H1 (cell line): ENCODE measurements around the gene WDR93. TPM values are rescaled to one million over a fixed set of nuclear protein-coding genes. Genes with fewer than 3 reads are reported as not detected.

Experiments used
- CTCF ChIA-PET: fragments of 300-600 bp; sonication (Branson Sonifier 250); formaldehyde crosslinking; loops from one replicate; lab custom pipeline; 2021; ENCODE audit not compliant: partially characterized antibody; lab: Charles Lee
- POLR2A ChIA-PET: fragments of 300-600 bp; sonication (Branson Sonifier 250); formaldehyde crosslinking; loops from one replicate; lab custom pipeline; 2021; ENCODE audit warnings: inconsistent platforms; ENCODE audit not compliant: partially characterized antibody; lab: Charles Lee
- DNase-seq, 2 experiments: peaks; one replicate each; pipeline versions ENCODE4 v3.0.0 to v3.0.0-alpha.2; 2010 to 2022; ENCODE audit warnings: low spot score in 2 of 2, low read depth in 1 of 2, mixed read lengths in 1 of 2
- FAIRE-seq: peaks from 2 replicates; lab custom pipeline; 2011; peaks lifted over from hg19 to GRCh38; lab: Jason Lieb, UNC
- H2AFZ ChIP-seq: 2 replicates; pipeline ENCODE4 v1.8.1; 2012; ENCODE audit warnings: low read length, inconsistent platforms
- H2AK5ac ChIP-seq: 2 replicates; pipeline ENCODE4 v1.6.1; 2013; ENCODE audit warnings: low read depth, low read length
- H2BK120ac ChIP-seq: replicated peaks from 2 replicates; pipeline ENCODE3; 2013; ENCODE audit warnings: low read depth, low read length, inconsistent platforms
- H2BK12ac ChIP-seq: 2 replicates; pipeline ENCODE4 v1.6.1; 2013; ENCODE audit warnings: low read depth, low read length
- H2BK15ac ChIP-seq: 2 replicates; pipeline ENCODE4 v1.6.1; 2013; ENCODE audit warnings: low read length
- H2BK20ac ChIP-seq: 2 replicates; pipeline ENCODE4 v1.6.1; 2013; ENCODE audit warnings: low read length
- H2BK5ac ChIP-seq: 2 replicates; pipeline ENCODE4 v1.6.1; 2013; ENCODE audit warnings: low read depth, low read length
- H3K14ac ChIP-seq: 2 replicates; pipeline ENCODE4 v1.6.1; 2013; ENCODE audit warnings: inconsistent platforms; ENCODE audit not compliant: insufficient read length
- H3K18ac ChIP-seq: 2 replicates; pipeline ENCODE4 v1.6.1; 2013; ENCODE audit warnings: low read length; ENCODE audit errors: extremely low read depth
- H3K23ac ChIP-seq: 2 replicates; pipeline ENCODE4 v1.6.1; 2013; ENCODE audit warnings: inconsistent platforms; ENCODE audit not compliant: insufficient read length
- H3K23me2 ChIP-seq: 2 replicates; pipeline ENCODE4 v1.6.1; 2013; ENCODE audit warnings: low read depth, low read length
- H3K27ac ChIP-seq: 2 replicates; pipeline ENCODE4 v1.6.1; 2011; ENCODE audit warnings: low read depth, low read length, inconsistent platforms
- H3K27me3 ChIP-seq, 4 experiments: replicated peaks in 1 of 4; 1 replicate in 1 of 4; 2 replicates in 3 of 4; pipeline versions ENCODE4 v1.6.1 to v1.8.1; 2011 to 2013; ENCODE audit warnings: low read length in 3 of 4, mild to moderate bottlenecking in 3 of 4, inconsistent platforms in 2 of 4, mixed read lengths in 2 of 4, moderate library complexity in 1 of 4; ENCODE audit not compliant: control insufficient read depth in 3 of 4, insufficient read depth in 3 of 4; ENCODE audit errors: extremely low read depth in 1 of 4
- H3K36me3 ChIP-seq, 4 experiments: 2 replicates each; pipeline versions ENCODE4 v1.6.1 to v1.8.1; 2011 to 2013; ENCODE audit warnings: mild to moderate bottlenecking in 4 of 4, low read length in 3 of 4, moderate library complexity in 2 of 4, control low read depth in 1 of 4, inconsistent platforms in 1 of 4; ENCODE audit not compliant: insufficient read depth in 4 of 4, control insufficient read depth in 2 of 4
- H3K4ac ChIP-seq: replicated peaks from 2 replicates; pipeline ENCODE3; 2013; ENCODE audit warnings: low read length, low read depth, mixed read lengths, inconsistent platforms; ENCODE audit not compliant: insufficient read length
- H3K4me1 ChIP-seq, 4 experiments: replicated peaks in 1 of 4; 1 replicate in 1 of 4; 2 replicates in 3 of 4; pipeline versions ENCODE4 v1.6.1 to v1.8.1; 2011 to 2013; ENCODE audit warnings: low read length in 3 of 4, inconsistent platforms in 2 of 4, mixed read lengths in 1 of 4; ENCODE audit not compliant: insufficient read depth in 4 of 4, control insufficient read depth in 3 of 4
- H3K4me2 ChIP-seq, 2 experiments: 2 replicates each; pipeline versions ENCODE4 v1.6.1 to v1.8.1; 2011 to 2013; ENCODE audit warnings: low read depth in 2 of 2, low read length in 2 of 2, control low read depth in 1 of 2, inconsistent platforms in 1 of 2, mild to moderate bottlenecking in 1 of 2; ENCODE audit not compliant: insufficient read depth in 1 of 2
- H3K4me3 ChIP-seq, 4 experiments: fragments of 200-600, 300-600 bp in 1 of 4; sonication (generic), shearing (Covaris generic), sonication (Bioruptor Twin) in 1 of 4; 2 replicates each; pipeline versions ENCODE4 v1.5.1 to v1.8.1; 2011 to 2016; ENCODE audit warnings: low read length in 4 of 4, low read depth in 3 of 4, control low read depth in 2 of 4, inconsistent platforms in 2 of 4, mild to moderate bottlenecking in 2 of 4, mixed read lengths in 1 of 4, moderate library complexity in 1 of 4; ENCODE audit not compliant: insufficient read depth in 2 of 4; ENCODE audit errors: extremely low read depth in 1 of 4
- H3K56ac ChIP-seq: replicated peaks from 2 replicates; pipeline ENCODE3; 2013; ENCODE audit warnings: low read depth, mild to moderate bottlenecking, mixed read lengths, low read length, inconsistent platforms; ENCODE audit not compliant: insufficient read length
- H3K79me1 ChIP-seq: 2 replicates; pipeline ENCODE4 v1.6.1; 2013; ENCODE audit warnings: low read depth, low read length, control low read depth
- H3K79me2 ChIP-seq, 2 experiments: 2 replicates each; pipeline versions ENCODE4 v1.6.1 to v1.8.1; 2012 to 2013; ENCODE audit warnings: low read length in 2 of 2, mild to moderate bottlenecking in 2 of 2, inconsistent platforms in 1 of 2; ENCODE audit not compliant: insufficient read depth in 2 of 2, control insufficient read depth in 1 of 2
- H3K9ac ChIP-seq, 4 experiments: replicated peaks in 1 of 4; 1 replicate in 1 of 4; 2 replicates in 3 of 4; pipeline versions ENCODE4 v1.6.1 to v1.8.1; 2011 to 2013; ENCODE audit warnings: low read depth in 3 of 4, low read length in 3 of 4, control low read depth in 2 of 4, mild to moderate bottlenecking in 2 of 4, moderate library complexity in 2 of 4, inconsistent platforms in 1 of 4; ENCODE audit errors: extremely low read depth in 1 of 4
- H3K9me3 ChIP-seq, 2 experiments: 2 replicates each; pipeline versions ENCODE4 v1.6.1 to v1.8.1; 2012 to 2013; ENCODE audit warnings: mild to moderate bottlenecking in 2 of 2, moderate library complexity in 2 of 2, control low read depth in 1 of 2, inconsistent platforms in 1 of 2, low read depth in 1 of 2, low read length in 1 of 2, mixed read lengths in 1 of 2; ENCODE audit not compliant: insufficient read depth in 2 of 2
- H4K20me1 ChIP-seq, 2 experiments: replicated peaks in 1 of 2; 2 replicates each; pipeline versions ENCODE3 to v1.8.1; 2011 to 2013; ENCODE audit warnings: inconsistent platforms in 2 of 2, low read length in 2 of 2, mild to moderate bottlenecking in 1 of 2; ENCODE audit not compliant: insufficient read depth in 2 of 2, control insufficient read depth in 1 of 2
- H4K5ac ChIP-seq: 2 replicates; pipeline ENCODE4 v1.6.1; 2013; ENCODE audit warnings: low read length, low read depth, mixed read lengths, inconsistent platforms; ENCODE audit not compliant: insufficient read length
- H4K8ac ChIP-seq: 2 replicates; pipeline ENCODE4 v1.8.0; 2013; ENCODE audit warnings: mild to moderate bottlenecking, moderate library complexity, low read length, inconsistent platforms; ENCODE audit not compliant: insufficient read depth; ENCODE audit errors: extremely low read depth
- H4K91ac ChIP-seq: replicated peaks from 2 replicates; pipeline ENCODE3; 2013; ENCODE audit warnings: low read length, mixed read lengths, inconsistent platforms; ENCODE audit not compliant: insufficient read length
- BRCA1 ChIP-seq: IDR thresholded peaks from 2 replicates; pipeline ENCODE4 v1.6.1; 2012; ENCODE audit warnings: low read depth, low read length, improper control_type of control experiment
- CHD2 ChIP-seq: IDR thresholded peaks from 2 replicates; pipeline ENCODE4 v1.6.1; 2012; ENCODE audit warnings: low read length, improper control_type of control experiment
- CTBP2 ChIP-seq: IDR thresholded peaks from 2 replicates; pipeline ENCODE4 v1.7.0; 2011; ENCODE audit warnings: borderline replicate concordance, mild to moderate bottlenecking, moderate library complexity, mixed read lengths, low read length; ENCODE audit not compliant: insufficient read depth, insufficient read length
- EZH2 ChIP-seq: fragments of 200-600 bp; sonication (generic); IDR thresholded peaks from 2 replicates; pipeline ENCODE4 v1.7.1; 2012; ENCODE audit warnings: low read depth, mild to moderate bottlenecking, moderate library complexity, low read length, inconsistent platforms; ENCODE audit not compliant: severe bottlenecking
- GTF2F1 ChIP-seq: IDR thresholded peaks from 2 replicates; pipeline ENCODE4 v1.6.1; 2012; ENCODE audit warnings: low read depth, low read length, improper control_type of control experiment, borderline replicate concordance
- JUND ChIP-seq: IDR thresholded peaks from 2 replicates; pipeline ENCODE4 v1.6.1; 2011; ENCODE audit warnings: mild to moderate bottlenecking, improper control_type of control experiment, low read length
- KDM5A ChIP-seq: fragments of 200-600 bp; IDR thresholded peaks from 2 replicates; pipeline ENCODE4 v1.7.1; 2012; ENCODE audit warnings: mild to moderate bottlenecking, low read length, inconsistent platforms, mixed read lengths
- MAFK ChIP-seq: IDR thresholded peaks from 2 replicates; pipeline ENCODE4 v1.6.1; 2012; ENCODE audit warnings: low read depth, mild to moderate bottlenecking, improper control_type of control experiment, low read length
- PHF8 ChIP-seq: fragments of 200-600 bp; sonication (generic); conservative IDR thresholded peaks from 2 replicates; pipeline ENCODE4 v1.7.1; 2012; ENCODE audit warnings: low read depth, mild to moderate bottlenecking, inconsistent platforms, low read length, moderate library complexity
- RXRA ChIP-seq: IDR thresholded peaks from 2 replicates; pipeline ENCODE4 v1.6.1; 2011; ENCODE audit warnings: low read depth, mild to moderate bottlenecking, low read length, moderate library complexity; ENCODE audit not compliant: insufficient read depth
- USF2 ChIP-seq: IDR thresholded peaks from 2 replicates; pipeline ENCODE4 v1.6.1; 2011; ENCODE audit warnings: low read length, improper control_type of control experiment
- YY1 ChIP-seq: IDR thresholded peaks from 2 replicates; pipeline ENCODE4 v1.6.1; 2011; ENCODE audit warnings: low read depth, mild to moderate bottlenecking, low read length
- ZNF274 ChIP-seq: IDR thresholded peaks from 2 replicates; pipeline ENCODE4 v1.7.0; 2012; ENCODE audit warnings: low read length, borderline replicate concordance; ENCODE audit errors: extremely low read depth
- WGBS, 2 experiments: shearing (Covaris generic) in 1 of 2; methylation state at CpG; one replicate each; pipeline versions ENCODE4 v1.1.6 to v1.1.7; 2013 to 2015; ENCODE audit warnings: low lambda C conversion rate in 2 of 2, mixed read lengths in 2 of 2, inconsistent platforms in 1 of 2, low coverage in 1 of 2, missing lambda C conversion rate in 1 of 2; ENCODE audit not compliant: insufficient replicate concordance in 2 of 2, insufficient coverage in 1 of 2, insufficient read length in 1 of 2; ENCODE audit errors: extremely low coverage in 1 of 2, missing lambda C conversion rate in 1 of 2; 5-methylcytosine and 5-hydroxymethylcytosine counted together
- polyA plus RNA-seq, 7 experiments: library from polyadenylated mRNA; depleted of rRNA in 3 of 7; stranded (reverse) in 5 of 7; unstranded in 2 of 7; fragments of >200 nt in 5 of 7; fragments of 200-250 nt in 2 of 7; gene quantifications; 1 replicate in 5 of 7; 2 replicates in 1 of 7; 4 replicates in 1 of 7; pipeline versions ENCODE4 v1.2.1 to v1.2.3, GENCODE V29; 2011 to 2013; ENCODE audit warnings: missing spikeins in 2 of 7, mixed read lengths in 2 of 7
- total RNA-seq: library from RNA; stranded (reverse); fragmentation: NEBNext Ultra II Directional; extraction: Animal tissue kit (Norgen Biotek cat#: 25700); gene quantifications from 2 replicates; pipeline ENCODE4 v1.2.1, GENCODE V29; 2021

WDR93 gene
- total and polyA plus RNA-seq, 2 of the 8 experiments (the other 6 are each of a cell fraction or from before 2014, with no cell fraction given): 0.03 TPM; not detected in 1

- FAIRE-seq: no peak
- DNase-seq: no peak
- Histone ChIP-seq H2AFZ (no peak overlapping the region), H3K9me3 (no peaks in the 10 kb centered on the region), H3K4me1 (peaks cover 0 to 4% (median 1%) of the 10 kb centered on the region in 4 experiments; a peak in 3 of 7 replicates), H3K23me2 (peaks cover 2% of the 10 kb centered on the region; the same call in 1 of the 2 replicates), H3K9ac (no peak overlapping the region), H2AK5ac (no peak overlapping the region), H2BK5ac (no peak overlapping the region), H4K91ac (no peak overlapping the region), H3K23ac (no peak overlapping the region), H3K4me3 (no peak overlapping the region), H3K27ac (no peak overlapping the region), H4K8ac (no peak overlapping the region), H3K18ac (no peak overlapping the region), H3K79me2 (no peaks in the 10 kb centered on the region), H3K36me3 (no peaks in the 10 kb centered on the region), H2BK20ac (no peak overlapping the region), H4K20me1 (peaks cover 0 to 2% of the 10 kb centered on the region in 2 experiments), H3K79me1 (no peaks in the 10 kb centered on the region), H3K14ac (no peak overlapping the region), H2BK120ac (no peak overlapping the region), H3K4ac (no peak overlapping the region), H3K4me2 (no peak overlapping the region), H2BK12ac (no peak overlapping the region), H3K27me3 (peaks cover 7 to 18% (median 16%) of the 10 kb centered on the region in 4 experiments), H2BK15ac (no peak overlapping the region), H3K56ac (no peak overlapping the region), H4K5ac (no peak overlapping the region)
- CTCF ChIA-PET: interaction anchor here (1.3 to 3.6 kb wide), 8 partner anchors 11 to 140 kb away, joined by 3 to 34 read pairs (median 6); no protein-coding TSS in a partner anchor
- WGBS, 2 experiments: 90% methylated on average over 4 of the region's 4 CpGs; no CpG with 5 or more reads in 1 of the 2 experiments
- POLR2A ChIA-PET: interaction anchor here (1.3 kb wide), 1 partner anchor 71 kb away, joined by 3 read pairs; no protein-coding TSS in a partner anchor
- TF ChIP-seq YY1 (no peak), RXRA (no peak), KDM5A (no peak), BRCA1 (no peak), ZNF274 (no peak), EZH2 (no peak), CHD2 (no peak), JUND (no peak), USF2 (no peak), MAFK (no peak), CTBP2 (no peak), GTF2F1 (no peak), PHF8 (no peak)
Measured at GRCh38 chr15:89755701-89756100, 65.1 kb downstream of the WDR93 start.
